Suppressor macrophage (primary cell): Measurements from ENCODE around the gene ZCCHC12.

Source experiments
- DNase-seq, 4 experiments: peaks; one replicate each; pipeline ENCODE4 v3.0.0-alpha.2; 2020 to 2022

ZCCHC12 gene

DNA sequence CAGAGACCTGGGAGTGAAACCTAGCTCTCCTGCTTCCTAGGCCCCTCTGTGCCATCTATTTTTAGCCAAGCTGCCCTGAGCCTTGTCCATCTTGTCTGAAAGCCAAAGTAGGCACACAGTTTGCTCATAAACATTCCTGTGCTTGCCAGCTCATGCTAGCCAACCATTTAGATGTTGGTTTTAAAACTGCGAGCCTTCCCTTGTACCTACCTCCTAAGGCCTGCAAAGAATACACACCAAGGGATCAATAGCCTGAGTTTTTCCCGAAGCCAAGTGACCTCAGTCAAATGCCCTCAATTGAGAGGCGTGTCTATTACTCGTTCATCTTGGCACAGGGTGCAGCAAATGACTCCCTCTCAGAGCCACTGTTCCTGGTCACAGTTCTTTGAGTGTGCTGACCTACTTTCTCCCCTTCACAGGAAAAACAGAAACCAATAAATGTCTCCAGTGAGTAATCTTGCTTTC lies 48.5 kb downstream of the ZCCHC12 start:
- DNase-seq: no peak
